Erythroblast (primary cell): ENCODE results near the gene KIF15.

Experiments used
- GATA1 ChIP-seq: IDR thresholded peaks from 2 replicates; pipeline ENCODE4 v1.6.1; 2011; ENCODE audit warnings: low read depth, mild to moderate bottlenecking, control low read depth, low read length, moderate library complexity
- POLR2A ChIP-seq: IDR thresholded peaks from 2 replicates; pipeline ENCODE4 v1.6.1; 2011; ENCODE audit warnings: mild to moderate bottlenecking, low read length

DNA sequence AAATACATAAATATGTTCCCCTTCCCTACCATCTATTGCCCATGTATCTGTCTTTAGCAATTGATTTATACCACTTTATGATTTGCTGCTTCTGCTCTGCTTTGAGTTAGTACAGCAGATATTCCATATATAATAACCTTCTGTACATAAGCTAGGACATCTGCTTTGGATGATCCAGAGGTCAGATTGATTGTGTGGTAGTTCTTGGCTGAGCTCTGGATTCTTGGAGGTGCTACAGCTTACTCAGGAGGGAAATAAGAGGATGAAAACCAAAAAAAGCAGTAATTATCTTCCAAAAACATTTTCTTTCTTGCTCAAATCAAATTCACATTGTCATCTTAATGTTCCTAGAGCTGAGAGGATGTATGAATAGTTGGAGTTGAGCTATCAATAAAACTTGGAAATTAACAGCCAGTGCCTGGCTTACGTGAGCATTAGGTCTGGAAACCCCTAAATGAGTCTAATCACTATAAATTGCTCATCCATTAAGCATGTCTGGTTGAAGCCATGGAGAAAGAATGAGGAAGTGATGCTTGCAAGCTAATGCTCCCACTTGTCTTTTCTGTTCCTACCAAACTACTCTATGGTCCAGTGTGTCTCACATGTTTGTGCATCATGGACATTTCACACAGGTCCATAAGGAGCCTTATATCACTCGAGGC, 63.8 kb downstream of the KIF15 start:
- no peak for TF ChIP-seq POLR2A
- no peak for TF ChIP-seq GATA1
